Measurements from ENCODE around the gene DOCK1.

DOCK1 gene

DNA sequence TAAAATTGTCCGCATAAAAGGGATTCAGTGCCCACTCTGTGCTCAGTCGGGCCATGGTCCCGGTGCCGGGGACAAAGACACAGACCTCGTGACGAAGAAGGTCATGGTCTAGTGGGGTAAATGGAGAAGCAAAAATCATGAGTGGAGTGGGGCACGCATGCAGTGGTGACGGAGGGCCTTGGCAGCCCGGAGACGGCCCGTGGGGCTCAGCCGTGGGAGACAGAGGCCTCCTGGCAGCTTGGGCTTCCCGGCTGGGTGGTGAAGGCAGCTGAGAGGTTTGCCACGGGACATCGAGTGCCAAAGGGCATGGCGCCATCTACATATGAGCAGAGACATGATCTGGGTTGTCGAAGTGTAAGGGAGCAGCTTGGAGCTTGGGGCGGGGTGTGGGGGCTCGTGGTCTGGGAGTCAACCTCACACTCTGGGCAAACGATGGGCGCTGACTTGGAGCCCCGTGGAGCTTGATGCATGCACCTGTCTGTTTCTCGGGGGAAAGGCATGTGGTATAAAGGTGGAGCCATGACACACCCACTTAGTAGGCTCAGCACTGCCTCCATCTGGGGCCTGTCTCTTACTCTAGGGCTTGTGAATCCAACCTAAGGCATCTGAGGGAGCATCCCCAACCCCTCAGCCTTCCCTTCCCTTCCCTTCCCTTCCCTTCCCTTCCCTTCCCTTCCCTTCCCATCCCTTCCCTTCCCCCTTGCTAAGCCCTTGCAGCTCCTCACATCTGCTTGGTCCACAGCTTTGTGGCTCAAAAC lies 442.2 kb downstream of the DOCK1 start:
- no peak for DNase-seq (ENCODE audit: low read depth, low spot score)

DNA sequence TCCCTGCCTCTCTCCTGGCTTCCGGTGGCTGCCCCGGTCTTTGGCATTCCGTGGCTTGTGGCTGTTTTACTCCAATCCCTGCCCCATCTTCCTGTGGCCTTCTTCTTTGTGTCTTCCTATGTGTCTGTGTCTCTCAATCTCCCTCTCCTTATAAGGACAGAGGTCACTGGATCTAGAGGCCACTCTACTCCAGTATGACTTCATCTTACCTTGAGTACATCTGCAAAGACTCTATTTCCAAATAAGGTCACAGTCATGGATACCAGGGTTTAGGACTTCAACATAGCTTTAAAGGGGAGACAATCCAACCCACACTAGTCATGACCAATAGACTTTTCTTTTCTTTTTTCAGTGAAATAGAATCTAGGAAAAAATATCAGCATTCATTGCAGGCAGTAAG lies 444.5 kb downstream of the DOCK1 start:
- DNase-seq (ENCODE audit: low read depth, low spot score), result no peak

DNA sequence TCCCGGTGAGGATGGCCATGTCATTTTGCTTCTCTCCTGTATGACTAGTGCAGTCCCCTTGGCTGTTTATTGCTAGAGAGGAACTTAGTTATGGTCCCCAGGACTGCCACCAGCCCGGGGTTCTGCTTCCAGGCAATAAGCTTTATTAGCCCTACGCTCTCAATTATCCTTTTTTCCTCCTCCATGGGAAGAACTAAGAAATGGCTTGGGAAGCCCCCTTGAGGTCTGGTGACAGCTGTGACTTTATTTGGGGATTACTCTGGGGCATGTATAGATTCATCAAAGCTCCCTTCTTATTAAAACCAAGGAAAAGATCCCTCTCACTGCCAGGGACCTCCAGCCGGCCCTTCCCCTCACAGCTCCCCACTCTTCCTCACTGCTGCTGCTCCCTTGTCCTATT lies 446.3 kb downstream of the DOCK1 start:
- no peak for DNase-seq (ENCODE audit: low read depth, low spot score)

DNA sequence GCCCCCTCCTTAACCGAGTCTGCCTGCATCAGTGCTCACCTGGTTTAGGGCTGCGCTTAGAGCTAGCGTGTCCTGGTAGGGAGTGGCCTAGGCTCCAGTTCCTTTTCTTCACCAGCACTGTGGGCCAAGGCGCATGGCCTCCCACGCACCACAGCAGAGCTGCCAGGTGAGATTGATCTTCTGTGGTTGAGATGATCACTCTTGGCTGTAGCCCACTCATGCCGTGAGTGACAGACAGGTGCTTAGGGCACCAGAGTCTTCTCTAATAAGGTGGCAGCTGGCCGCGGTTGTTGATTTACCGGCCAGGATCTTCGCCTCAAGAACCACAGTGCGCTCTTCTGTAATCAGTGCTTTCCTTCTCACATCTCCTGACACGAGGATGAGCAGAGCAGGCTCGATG lies 448.3 kb downstream of the DOCK1 start:
- no peak for DNase-seq (ENCODE audit: low read depth, low spot score)

DNA sequence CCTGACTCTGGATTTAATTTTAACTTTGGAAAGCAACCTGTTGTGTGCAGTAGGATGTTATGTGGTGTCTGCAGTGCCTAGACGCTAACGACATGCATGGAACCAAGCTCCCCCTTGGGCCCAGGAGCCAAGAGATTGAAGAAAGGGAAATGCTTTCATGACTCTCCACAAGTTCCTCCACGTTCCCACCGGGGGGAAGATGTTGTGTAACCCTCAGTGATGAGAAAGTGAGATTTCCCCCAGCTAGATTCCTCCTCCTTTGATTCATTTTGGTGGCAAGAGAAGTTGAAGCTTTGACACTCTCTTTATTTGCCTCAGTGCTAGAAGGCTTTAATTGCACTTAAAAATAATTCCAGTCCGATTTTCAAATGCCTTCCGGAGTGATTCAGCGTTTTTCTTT lies 449.0 kb downstream of the DOCK1 start:
- no peak for DNase-seq (ENCODE audit: low read depth, low spot score)

DNA sequence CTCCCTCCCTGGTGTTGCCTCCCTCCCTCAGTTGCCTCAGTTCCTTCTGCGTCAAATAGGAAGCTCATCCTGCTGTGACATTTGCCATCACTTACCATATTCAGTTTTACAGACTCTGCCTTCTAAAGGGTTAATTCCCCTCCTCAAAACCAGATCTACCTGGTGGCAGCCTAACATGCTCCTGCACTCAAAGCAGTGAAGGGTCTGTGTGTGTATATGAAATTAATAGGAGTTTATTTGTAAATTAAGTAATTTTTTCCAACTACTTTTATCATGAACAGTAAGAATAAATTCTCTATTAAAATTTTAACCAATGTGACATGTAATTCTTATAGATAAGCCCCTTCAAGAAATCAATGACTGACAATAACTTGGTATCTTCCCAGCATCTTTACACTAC lies 449.8 kb downstream of the DOCK1 start:
- no peak for DNase-seq (ENCODE audit: low read depth, low spot score)

DNA sequence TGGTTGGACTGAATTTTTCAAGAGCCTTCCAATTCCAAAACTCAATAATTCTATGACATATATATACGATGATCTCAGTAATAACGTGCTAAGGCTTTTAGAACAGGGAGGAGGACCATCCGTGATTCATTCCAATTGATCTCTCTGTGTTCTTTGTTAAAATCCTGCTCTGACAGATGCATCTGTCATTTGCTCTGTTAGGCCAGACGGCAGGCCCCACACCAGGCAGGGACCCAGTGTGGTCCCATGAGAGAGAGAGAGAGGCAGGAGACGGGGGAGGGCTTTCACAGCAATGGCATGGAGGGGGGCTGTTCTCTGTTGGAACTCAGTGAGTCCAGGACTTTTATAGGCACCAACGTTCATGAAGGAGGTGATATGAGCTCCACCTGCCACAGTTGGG lies 451.1 kb downstream of the DOCK1 start:
- no peak for DNase-seq (ENCODE audit: low read depth, low spot score)

DNA sequence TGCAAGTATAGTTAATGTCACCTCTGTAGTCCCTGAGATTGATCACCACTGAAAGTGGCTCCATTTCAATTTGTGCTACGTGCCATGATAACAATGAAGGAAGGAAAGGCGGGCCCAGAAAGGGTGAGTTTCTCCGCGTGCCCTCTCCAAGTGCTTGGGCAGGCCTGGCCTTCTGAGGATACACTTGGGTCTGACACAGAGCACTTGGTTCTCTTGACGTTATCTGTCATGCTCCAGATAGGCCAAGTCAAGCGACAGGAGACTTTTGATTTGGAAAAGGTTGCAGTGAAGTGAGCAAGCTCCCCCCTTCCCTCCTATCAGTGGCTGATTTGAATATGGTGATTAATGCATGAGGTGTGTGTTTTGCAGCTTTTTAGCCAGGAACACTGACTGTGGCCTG lies 452.0 kb downstream of the DOCK1 start:
- DNase-seq (ENCODE audit: low read depth, low spot score), result no peak

DNA sequence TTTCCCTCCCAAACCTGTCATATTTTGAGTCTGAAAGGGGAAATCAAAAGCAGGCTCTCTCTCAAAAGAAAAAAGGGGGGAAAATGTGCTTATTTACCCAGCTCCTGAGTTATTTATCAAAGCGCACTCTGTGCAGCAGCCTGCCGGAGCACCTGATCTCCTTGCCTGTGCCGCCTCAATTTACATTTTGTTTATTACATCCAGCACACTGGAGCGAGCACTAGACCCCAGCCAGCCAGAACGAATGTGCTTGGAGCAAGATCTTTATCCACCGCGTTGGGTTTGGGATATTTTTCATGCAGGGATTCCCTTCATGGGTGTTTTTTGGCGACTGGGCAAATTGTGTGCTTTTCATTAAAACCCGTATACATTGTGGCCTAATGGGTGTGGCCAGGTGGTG lies 453.1 kb downstream of the DOCK1 start:
- no peak for DNase-seq (ENCODE audit: low read depth, low spot score)

DNA sequence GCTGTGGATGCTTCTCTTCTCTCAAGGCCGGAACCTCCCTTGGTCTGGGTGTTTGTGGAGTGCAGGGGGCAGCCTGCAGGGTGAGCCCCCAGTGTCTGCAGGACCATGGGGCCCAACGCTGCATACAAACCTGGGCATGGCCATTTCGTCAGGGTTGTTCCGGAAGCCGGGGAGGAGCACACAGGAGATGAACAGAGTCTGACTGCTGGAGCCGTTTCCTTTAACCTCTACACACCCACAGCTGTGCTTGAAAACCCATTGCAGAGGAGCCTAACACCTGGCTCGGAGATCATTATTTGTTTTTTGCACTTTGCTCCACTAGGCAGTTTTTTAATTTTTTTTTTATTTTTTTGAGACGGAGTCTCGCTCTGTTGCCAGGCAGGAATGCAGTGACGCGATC lies 458.8 kb downstream of the DOCK1 start:
- no peak for DNase-seq (ENCODE audit: low read depth, low spot score)

DNA sequence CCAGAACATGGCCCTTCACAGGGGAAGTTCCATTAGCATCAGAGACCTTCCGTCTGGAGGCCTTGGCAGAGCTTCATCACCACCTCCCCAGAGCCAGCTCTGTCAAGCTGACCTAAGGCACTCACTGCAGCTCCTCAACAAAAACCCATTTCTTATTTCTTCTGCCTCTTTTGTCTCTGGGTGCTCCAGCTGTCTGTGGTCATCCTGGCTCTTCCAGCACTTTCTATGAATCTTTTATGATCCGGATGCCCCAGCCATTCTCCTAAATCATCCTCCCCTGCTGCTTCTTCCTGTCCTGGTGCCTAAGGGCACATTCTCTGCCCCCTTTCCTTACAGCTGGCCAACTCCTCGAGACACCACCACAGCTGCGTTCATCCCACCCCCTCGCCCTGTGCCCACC lies 462.9 kb downstream of the DOCK1 start:
- no peak for DNase-seq (ENCODE audit: low read depth, low spot score)

DNA sequence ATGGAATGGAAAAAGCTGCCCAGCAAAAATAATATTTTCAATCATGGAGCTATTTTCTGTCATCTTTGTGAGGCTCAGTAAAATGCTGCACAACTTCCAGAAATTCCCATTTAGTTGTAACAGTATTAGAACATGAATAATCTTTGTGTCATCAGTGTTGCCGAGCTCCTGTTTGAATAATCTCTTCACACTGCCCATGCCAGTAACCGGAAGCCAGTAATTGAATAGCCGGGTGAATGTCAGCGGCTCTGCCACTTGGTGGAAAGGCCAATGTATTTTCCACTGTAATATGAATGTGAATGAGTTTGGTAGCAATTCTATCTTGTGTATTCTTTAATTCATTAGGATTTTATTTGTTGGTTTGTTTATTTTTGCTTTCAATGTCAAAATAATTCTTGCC lies 463.7 kb downstream of the DOCK1 start:
- no peak for DNase-seq (ENCODE audit: low read depth, low spot score)

DNA sequence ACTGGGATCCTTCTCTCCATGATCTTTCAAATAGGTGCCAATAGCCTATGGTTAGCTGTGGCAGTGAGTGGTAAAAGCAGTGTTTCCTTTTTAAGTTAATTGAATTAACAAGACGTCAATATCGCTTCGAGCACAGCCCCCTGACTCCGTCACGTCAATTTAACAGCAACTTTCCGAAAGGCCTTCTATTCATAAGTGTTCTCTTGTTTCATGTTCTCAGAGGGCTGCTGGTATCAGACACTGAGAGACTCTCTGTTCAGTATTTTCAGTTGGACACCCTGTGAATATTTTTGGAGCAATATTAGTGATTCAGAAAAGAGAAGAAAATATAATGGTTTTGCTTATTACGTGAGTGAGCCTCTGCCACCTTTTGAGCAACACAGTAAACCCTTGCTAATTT lies 465.4 kb downstream of the DOCK1 start:
- DNase-seq (ENCODE audit: low read depth, low spot score), result no peak

DNA sequence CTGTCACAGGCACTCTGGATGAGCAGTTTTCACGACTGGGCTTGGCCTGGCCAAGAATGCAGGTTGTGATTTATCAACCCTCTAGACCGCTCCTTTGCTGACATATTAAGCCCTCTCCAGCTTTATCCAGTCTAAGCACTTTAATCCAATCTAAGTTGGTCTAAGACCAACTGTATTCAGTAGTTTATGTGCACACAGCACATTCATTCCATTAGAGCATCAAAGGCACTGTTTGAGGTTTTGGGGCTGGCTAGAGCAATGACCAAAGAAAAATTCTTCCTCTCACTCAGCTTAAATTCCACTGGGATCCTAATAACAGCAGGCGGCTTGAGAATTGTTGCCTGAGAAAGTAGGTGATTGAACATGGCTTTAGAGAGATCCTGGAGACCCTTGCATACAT lies 467.1 kb downstream of the DOCK1 start:
- DNase-seq (ENCODE audit: low read depth, low spot score), result no peak

DNA sequence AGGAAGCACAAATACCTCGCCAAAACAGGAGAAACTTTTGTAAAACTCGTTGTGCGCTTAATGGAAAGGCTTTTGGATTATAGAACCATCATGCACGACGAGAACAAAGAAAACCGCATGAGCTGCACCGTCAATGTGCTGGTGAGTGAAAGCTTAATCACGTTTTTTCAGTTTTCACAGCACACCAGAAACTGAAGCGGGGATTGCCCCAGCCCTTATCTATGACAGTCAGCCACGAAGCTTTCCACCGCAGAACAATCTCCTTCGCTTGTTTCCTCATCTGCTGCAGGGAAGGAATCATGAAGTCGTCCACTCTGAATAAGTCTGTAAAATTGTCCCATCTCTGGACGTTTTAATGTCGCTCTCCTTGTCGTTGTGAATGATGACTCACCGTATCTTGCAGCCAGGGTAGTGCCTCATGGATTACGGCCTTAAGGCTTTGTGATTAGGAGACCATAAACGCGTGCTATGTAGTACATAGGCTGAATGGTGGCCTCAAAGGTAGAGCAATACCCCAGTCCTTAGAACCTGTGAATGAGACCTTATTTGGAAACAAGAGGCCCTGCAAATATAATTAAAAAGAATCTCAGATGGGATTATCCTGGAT lies 468.9 kb downstream of the DOCK1 start:
- no peak for DNase-seq (ENCODE audit: low read depth, low spot score)

DNA sequence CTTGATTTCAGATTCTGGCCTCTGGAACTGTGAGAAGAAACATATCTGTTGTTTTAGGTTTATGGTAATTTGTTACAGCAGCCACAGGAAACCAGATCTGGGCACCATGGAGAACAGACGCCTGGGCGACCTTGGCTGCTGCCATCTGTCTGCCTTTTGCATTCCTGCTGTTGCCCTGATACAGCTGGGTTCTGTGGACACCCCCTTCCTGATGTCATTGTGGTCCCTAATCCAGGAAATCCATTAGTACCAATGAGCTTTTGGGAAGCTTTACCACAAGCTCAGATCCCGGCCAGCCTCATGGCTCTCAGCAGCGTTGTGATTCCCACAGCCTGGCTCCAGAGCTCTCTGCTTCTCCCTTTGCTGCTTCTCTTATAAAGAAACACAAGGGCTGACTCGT lies 469.7 kb downstream of the DOCK1 start:
- no peak for DNase-seq (ENCODE audit: low read depth, low spot score)

DNA sequence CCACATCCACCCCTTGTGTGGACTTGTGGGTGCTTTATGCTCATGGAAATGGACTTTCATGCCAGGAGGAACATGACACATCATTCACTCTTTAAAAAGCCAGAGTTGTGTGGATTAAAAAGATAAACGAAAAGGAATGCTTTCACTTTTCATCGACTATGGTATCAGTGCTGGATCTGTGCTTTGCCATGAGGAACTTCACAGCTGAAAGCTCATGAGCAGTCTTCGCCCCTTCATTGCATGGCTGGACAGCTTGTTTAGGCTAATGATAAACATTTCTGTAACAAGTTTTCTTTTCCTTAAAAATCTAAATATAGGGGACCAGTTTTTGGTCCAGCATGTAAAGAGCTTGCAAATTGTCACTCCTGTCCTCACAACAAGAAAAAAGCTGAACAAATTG lies 470.2 kb downstream of the DOCK1 start:
- no peak for DNase-seq (ENCODE audit: low read depth, low spot score)

DNA sequence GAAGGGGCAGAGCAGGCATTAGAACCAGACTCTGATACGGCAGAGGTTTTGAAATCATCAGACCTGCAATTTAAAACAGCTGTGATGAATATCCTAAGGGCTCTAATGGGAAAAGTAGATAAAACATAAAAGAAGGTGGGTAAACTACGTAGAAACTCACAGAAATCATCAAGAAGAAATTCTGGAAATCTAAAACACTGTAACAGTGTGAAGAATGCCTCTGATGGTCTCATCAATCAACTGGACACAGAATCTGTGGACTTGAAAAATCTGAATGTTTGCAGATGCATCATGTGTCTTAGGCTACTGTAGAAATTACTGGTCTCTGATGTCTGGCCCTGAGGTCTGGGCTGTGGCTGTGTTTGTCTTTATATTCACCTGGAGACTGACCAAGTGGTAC lies 470.8 kb downstream of the DOCK1 start:
- DNase-seq (ENCODE audit: low read depth, low spot score), result no peak

DNA sequence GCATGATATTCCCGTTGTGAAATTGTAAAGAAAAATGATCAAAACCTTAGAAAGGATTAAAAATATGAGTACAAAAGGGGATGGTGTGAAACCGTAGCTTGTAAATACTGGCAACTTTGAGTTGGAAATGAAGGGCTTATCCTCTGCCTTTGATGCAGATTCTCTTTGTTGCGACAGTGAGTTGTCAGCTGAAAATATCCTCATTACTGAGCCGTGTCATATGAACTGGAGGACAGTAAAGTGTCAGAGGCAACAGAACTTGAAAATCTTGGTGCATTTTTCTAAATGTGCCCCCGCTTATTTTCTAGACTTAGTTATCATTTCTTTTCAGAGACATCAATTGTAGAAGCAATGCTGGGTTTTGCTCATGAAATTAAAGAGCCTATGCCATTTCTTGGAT lies 473.4 kb downstream of the DOCK1 start:
- DNase-seq (ENCODE audit: low read depth, low spot score), result no peak

DNA sequence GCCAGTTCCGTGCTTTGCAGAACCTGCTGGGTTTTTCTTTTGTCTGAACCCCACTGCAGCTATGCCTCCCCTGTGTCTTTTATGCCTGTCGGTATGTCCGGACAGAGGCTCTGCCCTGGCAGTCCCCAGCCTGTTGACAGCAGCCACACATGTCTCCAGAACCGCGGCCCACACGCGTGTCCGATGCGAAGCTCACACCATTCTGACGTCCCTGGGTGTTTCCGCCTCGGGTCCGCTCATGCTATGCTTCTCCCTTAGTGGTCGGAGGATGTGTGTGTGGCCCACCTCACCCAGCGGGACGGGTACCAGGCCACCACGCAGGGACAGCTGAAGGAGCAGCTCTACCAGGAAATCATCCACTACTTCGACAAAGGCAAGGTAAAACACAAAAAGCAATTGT lies 479.3 kb downstream of the DOCK1 start:
- no peak for DNase-seq (ENCODE audit: low read depth, low spot score)

DNA sequence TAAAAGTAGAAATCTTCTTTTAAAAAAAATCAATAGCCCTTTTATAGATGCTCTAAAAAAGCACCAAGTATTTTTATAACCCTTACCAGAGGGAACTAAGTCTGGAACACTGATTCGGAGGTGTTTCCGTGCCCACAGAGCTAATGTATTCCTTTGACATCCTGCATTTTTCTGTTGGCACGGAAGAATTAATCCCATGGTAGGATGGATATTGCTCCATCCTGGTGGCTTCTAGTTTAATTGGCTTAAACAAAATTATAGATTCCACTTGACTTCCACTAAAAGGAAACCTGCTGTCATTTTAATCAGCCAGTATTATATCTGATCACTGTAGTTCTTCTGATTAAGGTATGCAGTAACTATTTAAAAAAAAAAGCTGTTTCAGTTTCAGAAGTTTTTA lies 479.8 kb downstream of the DOCK1 start:
- no peak for DNase-seq (ENCODE audit: low read depth, low spot score)

DNA sequence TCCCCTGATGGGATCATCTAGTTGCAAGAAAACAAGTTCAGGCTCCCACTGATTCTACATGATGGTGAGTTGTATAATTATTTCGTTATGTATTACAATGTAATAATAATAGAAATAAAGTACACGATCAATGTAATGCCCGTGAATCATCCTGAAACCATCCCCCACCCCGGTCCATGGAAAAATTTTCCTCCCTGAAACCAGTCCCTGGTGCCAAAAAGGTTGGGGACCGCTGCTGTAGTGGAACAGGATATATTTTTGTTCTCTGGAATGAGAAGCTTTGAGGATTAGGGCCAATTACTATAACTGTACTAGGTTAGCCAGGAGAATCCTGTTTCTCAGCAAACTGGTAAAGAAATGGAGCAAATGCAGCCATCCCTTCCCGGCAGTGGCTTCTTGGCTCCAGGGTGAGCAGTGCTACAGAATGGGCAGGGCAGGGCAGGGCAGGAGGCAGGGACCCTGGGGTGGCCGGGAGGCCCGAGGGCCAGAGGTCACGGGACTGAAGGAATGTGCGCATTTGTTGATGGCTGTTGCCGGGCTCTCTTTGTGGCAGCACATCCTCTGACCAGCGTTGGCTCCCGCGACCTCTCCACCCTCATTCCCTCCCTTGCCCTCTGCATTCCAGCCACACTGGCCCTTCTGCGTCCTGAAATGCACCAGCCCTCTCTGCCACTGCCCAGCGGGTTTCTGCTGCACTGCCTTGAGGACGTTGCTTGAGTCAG lies 481.5 kb downstream of the DOCK1 start:
- DNase-seq (ENCODE audit: low read depth, low spot score), result no peak

DNA sequence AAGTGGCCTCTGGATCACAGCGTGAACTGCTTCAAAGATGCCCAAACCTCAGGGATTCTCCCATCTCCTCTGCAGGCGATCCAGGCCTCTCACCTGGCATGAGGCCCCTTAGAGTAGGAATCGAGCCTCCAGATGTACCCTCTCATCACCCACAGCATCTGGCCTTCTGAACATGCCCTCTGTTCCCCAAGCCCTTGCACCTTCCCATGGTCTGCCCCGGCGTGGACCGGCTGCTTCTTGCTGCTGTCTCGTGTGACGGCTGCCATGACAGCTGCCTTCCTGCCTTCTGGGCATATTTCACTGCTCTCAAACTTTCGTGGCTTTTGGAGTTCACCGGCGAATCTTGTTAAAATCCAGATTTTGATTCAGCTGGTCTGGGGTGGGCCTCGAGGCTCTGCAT lies 486.6 kb downstream of the DOCK1 start:
- no peak for DNase-seq (ENCODE audit: low read depth, low spot score)
